HepG2 (cell line): Measurements from ENCODE around the gene SBNO2. TPM values are rescaled to one million over a fixed set of nuclear protein-coding genes. Genes with fewer than 3 reads are reported as not detected.
A peak's percentile ranks its signal among the peaks of the same experiment; 100 is the strongest.

Experiments
- ARID4A ChIP-seq: sonication (generic); formaldehyde crosslinking; IDR thresholded peaks from 2 replicates; pipeline ENCODE4 v1.5.0; 2020; ENCODE audit warnings: mild to moderate bottlenecking, missing genetic modification reagents, borderline replicate concordance
- CBX5 ChIP-seq: sonication (generic); formaldehyde crosslinking; IDR thresholded peaks from 2 replicates; pipeline ENCODE4 v1.4.0; 2020; ENCODE audit warnings: missing genetic modification reagents, borderline replicate concordance
- CENPX ChIP-seq: sonication (generic); formaldehyde crosslinking; IDR thresholded peaks from 2 replicates; pipeline ENCODE4 v1.9.0; 2021; ENCODE audit warnings: mild to moderate bottlenecking, missing genetic modification reagents, moderate library complexity
- DDIT3 ChIP-seq: sonication (generic); formaldehyde crosslinking; IDR thresholded peaks from 2 replicates; pipeline ENCODE4 v1.4.0; 2020; ENCODE audit warnings: mild to moderate bottlenecking, missing genetic modification reagents
- GABPB1 ChIP-seq: IDR thresholded peaks from 2 replicates; pipeline ENCODE4 v1.6.1; 2016; ENCODE audit warnings: mild to moderate bottlenecking, missing genetic modification reagents, moderate library complexity, missing compliant biosample characterization
- GPN1 ChIP-seq: sonication (generic); formaldehyde crosslinking; IDR thresholded peaks from 2 replicates; pipeline ENCODE4 v1.5.1; 2020; ENCODE audit warnings: missing genetic modification reagents, borderline replicate concordance
- LCORL ChIP-seq, 2 experiments: fragments of 450-650 bp in 1 of 2; sonication (generic) in 1 of 2; formaldehyde crosslinking in 1 of 2; IDR thresholded peaks; 2 replicates each; pipeline versions ENCODE4 v1.5.0 to v1.6.1; 2017 to 2020; ENCODE audit warnings: antibody characterized with exemption in 1 of 2, missing genetic modification reagents in 1 of 2
- MEIS2 ChIP-seq: sonication (generic); formaldehyde crosslinking; IDR thresholded peaks from 2 replicates; pipeline ENCODE4 v1.9.0; 2021; ENCODE audit warnings: mild to moderate bottlenecking, missing genetic modification reagents
- STAT5B ChIP-seq: sonication (generic); formaldehyde crosslinking; IDR thresholded peaks from 2 replicates; pipeline ENCODE4 v1.4.0; 2020; ENCODE audit warnings: missing genetic modification reagents
- ZBTB20 ChIP-seq: sonication (generic); formaldehyde crosslinking; IDR thresholded peaks from 2 replicates; pipeline ENCODE4 v1.8.1; 2023; ENCODE audit warnings: missing genetic modification reagents, low read depth, mild to moderate bottlenecking, borderline replicate concordance
- ZMYM4 ChIP-seq: sonication (generic); formaldehyde crosslinking; IDR thresholded peaks from 2 replicates; pipeline ENCODE4 v1.8.1; 2023; ENCODE audit warnings: mild to moderate bottlenecking, missing genetic modification reagents
- ZNF432 ChIP-seq: sonication (generic); formaldehyde crosslinking; IDR thresholded peaks from 2 replicates; pipeline ENCODE4 v1.5.0; 2020; ENCODE audit warnings: missing genetic modification reagents, mild to moderate bottlenecking, borderline replicate concordance
- ZNF543 ChIP-seq: sonication (generic); formaldehyde crosslinking; IDR thresholded peaks from 2 replicates; pipeline ENCODE4 v1.4.0; 2020; ENCODE audit warnings: mild to moderate bottlenecking, missing genetic modification reagents
- ZNF790 ChIP-seq: sonication (generic); formaldehyde crosslinking; IDR thresholded peaks from 2 replicates; pipeline ENCODE4 v1.8.0; 2022; ENCODE audit warnings: missing genetic modification reagents, mild to moderate bottlenecking, borderline replicate concordance
- polyA plus RNA-seq, 8 experiments: library from polyadenylated mRNA; depleted of rRNA in 3 of 8; stranded (reverse) in 7 of 8; unstranded in 1 of 8; fragments of >200 nt; fragmentation: Illumina TruSeq in 4 of 8; extraction: Trizol in 4 of 8; gene quantifications; 2 replicates each; pipeline versions ENCODE4 v1.2.1 to v1.2.3, GENCODE V29; 2011 to 2016; ENCODE audit warnings: low read depth in 4 of 8, missing spikeins in 1 of 8, mixed read lengths in 1 of 8; ENCODE audit not compliant: insufficient read depth in 1 of 8
- total RNA-seq, 5 experiments: library from RNA; depleted of rRNA; stranded (reverse); fragments of >200 nt; fragmentation: Illumina TruSeq; extraction: Trizol; gene quantifications; 2 replicates each; pipeline ENCODE4 v1.2.3, GENCODE V29; 2016; ENCODE audit warnings: low read depth in 1 of 5
- TF ChIP-seq, protein P1 (sequence below): sonication (generic); formaldehyde crosslinking; IDR thresholded peaks from 2 replicates; pipeline ENCODE4 v1.4.0; 2020; ENCODE audit warnings: missing genetic modification reagents, borderline replicate concordance
- TF ChIP-seq, protein P2 (sequence below): sonication (generic); formaldehyde crosslinking; IDR thresholded peaks from 2 replicates; pipeline ENCODE4 v1.4.0; 2020; ENCODE audit warnings: missing genetic modification reagents, borderline replicate concordance
- TF ChIP-seq, protein P3 (sequence below): IDR thresholded peaks from 2 replicates; pipeline ENCODE4 v1.6.1; 2016

The SBNO2 gene
- total and polyA plus RNA-seq, 2 of the 13 experiments (the other 11 are each of a cell fraction or from before 2014, with no cell fraction given), result 8.6 to 10.4 TPM

DNA sequence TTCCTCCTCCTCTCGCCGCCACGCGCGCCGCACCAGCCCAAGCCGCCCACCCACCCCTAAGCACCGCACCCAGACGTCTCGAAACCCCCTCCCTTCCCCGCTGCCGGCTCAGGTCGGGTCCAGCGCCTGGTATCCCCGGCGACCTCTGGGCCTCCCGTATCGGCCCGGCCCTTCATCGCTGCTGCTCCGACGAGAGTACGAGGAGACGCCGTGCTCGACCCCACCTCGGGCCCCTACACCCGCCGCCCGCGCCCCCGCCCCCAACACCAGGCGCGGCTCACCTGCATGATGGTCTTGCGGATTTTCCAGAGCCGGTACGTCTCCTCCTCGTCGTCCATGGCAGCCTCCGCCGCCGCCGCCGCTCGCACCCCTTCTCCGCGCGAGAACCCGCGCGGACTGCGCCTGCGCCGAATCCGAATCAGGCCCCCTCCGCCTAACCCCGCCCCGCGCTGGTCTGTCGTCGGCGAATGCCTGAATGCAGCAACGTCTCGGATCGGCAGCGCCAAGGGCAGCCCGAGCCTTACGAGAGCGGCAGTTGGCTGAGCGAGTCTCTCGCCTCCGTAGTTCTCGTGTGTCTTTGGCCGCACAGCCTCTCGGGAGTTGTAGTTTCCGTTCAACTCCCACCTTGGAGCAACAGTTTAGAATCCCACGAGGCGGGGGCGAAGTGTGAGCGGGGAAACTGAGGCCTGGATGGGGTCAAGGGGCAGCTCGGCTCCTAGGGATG is 78.9 kb downstream of the SBNO2 start, which contains the start of gene POLR2E (continued):
- TF ChIP-seq ZBTB20 (CRISPR knock-in tag), result no peak
- TF ChIP-seq ZNF543 (CRISPR knock-in tag), result no peak
- TF ChIP-seq ZMYM4 (CRISPR knock-in tag), result no peak
- TF ChIP-seq, protein P1, sequence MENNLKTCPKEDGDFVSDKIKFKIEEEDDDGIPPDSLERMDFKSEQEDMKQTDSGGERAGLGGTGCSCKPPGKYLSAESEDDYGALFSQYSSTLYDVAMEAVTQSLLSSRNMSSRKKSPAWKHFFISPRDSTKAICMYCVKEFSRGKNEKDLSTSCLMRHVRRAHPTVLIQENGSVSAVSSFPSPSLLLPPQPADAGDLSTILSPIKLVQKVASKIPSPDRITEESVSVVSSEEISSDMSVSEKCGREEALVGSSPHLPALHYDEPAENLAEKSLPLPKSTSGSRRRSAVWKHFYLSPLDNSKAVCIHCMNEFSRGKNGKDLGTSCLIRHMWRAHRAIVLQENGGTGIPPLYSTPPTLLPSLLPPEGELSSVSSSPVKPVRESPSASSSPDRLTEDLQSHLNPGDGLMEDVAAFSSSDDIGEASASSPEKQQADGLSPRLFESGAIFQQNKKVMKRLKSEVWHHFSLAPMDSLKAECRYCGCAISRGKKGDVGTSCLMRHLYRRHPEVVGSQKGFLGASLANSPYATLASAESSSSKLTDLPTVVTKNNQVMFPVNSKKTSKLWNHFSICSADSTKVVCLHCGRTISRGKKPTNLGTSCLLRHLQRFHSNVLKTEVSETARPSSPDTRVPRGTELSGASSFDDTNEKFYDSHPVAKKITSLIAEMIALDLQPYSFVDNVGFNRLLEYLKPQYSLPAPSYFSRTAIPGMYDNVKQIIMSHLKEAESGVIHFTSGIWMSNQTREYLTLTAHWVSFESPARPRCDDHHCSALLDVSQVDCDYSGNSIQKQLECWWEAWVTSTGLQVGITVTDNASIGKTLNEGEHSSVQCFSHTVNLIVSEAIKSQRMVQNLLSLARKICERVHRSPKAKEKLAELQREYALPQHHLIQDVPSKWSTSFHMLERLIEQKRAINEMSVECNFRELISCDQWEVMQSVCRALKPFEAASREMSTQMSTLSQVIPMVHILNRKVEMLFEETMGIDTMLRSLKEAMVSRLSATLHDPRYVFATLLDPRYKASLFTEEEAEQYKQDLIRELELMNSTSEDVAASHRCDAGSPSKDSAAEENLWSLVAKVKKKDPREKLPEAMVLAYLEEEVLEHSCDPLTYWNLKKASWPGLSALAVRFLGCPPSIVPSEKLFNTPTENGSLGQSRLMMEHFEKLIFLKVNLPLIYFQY, result no peak
- no peak for TF ChIP-seq DDIT3 (CRISPR knock-in tag)
- TF ChIP-seq STAT5B, result no peak
- TF ChIP-seq ARID4A (CRISPR knock-in tag), result peak; percentile 86
- TF ChIP-seq, protein P2, sequence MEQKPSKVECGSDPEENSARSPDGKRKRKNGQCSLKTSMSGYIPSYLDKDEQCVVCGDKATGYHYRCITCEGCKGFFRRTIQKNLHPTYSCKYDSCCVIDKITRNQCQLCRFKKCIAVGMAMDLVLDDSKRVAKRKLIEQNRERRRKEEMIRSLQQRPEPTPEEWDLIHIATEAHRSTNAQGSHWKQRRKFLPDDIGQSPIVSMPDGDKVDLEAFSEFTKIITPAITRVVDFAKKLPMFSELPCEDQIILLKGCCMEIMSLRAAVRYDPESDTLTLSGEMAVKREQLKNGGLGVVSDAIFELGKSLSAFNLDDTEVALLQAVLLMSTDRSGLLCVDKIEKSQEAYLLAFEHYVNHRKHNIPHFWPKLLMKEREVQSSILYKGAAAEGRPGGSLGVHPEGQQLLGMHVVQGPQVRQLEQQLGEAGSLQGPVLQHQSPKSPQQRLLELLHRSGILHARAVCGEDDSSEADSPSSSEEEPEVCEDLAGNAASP (CRISPR knock-in tag), result peak; percentile 73; the same call in 1 of the 2 replicates
- TF ChIP-seq, protein P3, sequence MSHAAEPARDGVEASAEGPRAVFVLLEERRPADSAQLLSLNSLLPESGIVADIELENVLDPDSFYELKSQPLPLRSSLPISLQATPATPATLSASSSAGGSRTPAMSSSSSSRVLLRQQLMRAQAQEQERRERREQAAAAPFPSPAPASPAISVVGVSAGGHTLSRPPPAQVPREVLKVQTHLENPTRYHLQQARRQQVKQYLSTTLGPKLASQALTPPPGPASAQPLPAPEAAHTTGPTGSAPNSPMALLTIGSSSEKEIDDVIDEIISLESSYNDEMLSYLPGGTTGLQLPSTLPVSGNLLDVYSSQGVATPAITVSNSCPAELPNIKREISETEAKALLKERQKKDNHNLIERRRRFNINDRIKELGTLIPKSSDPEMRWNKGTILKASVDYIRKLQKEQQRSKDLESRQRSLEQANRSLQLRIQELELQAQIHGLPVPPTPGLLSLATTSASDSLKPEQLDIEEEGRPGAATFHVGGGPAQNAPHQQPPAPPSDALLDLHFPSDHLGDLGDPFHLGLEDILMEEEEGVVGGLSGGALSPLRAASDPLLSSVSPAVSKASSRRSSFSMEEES (CRISPR knock-in tag), result peak; percentile 36; the same call in 1 of the 2 replicates
- no peak for TF ChIP-seq ZNF432 (CRISPR knock-in tag)
- peak; percentile 55; the same call in 1 of the 2 replicates for TF ChIP-seq CBX5 (CRISPR knock-in tag)
- no peak for TF ChIP-seq GPN1
- no peak for TF ChIP-seq LCORL (IDR thresholded peaks at IDR 0.05)
- TF ChIP-seq LCORL (CRISPR knock-in tag; IDR thresholded peaks at IDR 0.05), result peak; percentile 54; the same call in 1 of the 2 replicates
- TF ChIP-seq GABPB1 (CRISPR knock-in tag), result peak; percentile 91
- no peak for TF ChIP-seq ZNF790 (CRISPR knock-in tag)
- TF ChIP-seq MEIS2, result peak; percentile 49; the same call in 1 of the 2 replicates
- TF ChIP-seq CENPX (CRISPR knock-in tag), result no peak
